ENCODE data around the gene SYTL3. TPM values are rescaled to one million over a fixed set of nuclear protein-coding genes. Genes with fewer than 3 reads are reported as not detected.

The SYTL3 gene
- total RNA-seq, 2 donors from 2014 or later: 1.3 to 1.8 TPM

DNA sequence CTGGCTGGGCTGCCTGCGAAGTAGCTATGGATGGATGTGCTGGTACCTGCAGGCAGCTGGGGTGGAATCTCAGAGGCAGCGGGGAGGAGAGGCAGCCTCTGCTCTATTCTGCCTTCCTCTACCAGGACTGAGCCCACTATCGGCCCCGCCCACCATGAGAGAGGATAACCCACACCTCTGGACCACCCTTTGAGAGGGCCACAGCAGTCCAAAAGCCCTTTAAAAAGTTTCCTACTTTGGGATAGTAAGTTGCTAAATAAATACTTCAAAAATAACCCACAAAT is 133.3 kb downstream of the SYTL3 start:
- intact Hi-C loops (cut with DNase I): loop anchor here (10.0 kb wide), 1 partner anchor 192 kb away; no protein-coding TSS in a partner anchor
- DNase-seq (no peak), ATAC-seq (no peak)
- 70 to 85% methylated on average over 4 of the region's 4 CpGs for WGBS, 2 donors
- Histone ChIP-seq H3K9me3 (no peaks in the 10 kb centered on the region), H3K36me3 (replicated peaks in 1 of 2; ENCODE audit: insufficient read depth in 1 of 2, low read depth in 2 of 2) (peaks cover 6 to 28% of the 10 kb centered on the region in 2 donors), H3K4me1 (peaks cover 43% of the 10 kb centered on the region), H3K4me3 (no peak overlapping the region), H3K27ac (peak overlapping the region in 3 of 4 donors; percentile 88 to 91 (median 88)), H3K27me3 (no peaks in the 10 kb centered on the region)
- TF ChIP-seq, protein P1, sequence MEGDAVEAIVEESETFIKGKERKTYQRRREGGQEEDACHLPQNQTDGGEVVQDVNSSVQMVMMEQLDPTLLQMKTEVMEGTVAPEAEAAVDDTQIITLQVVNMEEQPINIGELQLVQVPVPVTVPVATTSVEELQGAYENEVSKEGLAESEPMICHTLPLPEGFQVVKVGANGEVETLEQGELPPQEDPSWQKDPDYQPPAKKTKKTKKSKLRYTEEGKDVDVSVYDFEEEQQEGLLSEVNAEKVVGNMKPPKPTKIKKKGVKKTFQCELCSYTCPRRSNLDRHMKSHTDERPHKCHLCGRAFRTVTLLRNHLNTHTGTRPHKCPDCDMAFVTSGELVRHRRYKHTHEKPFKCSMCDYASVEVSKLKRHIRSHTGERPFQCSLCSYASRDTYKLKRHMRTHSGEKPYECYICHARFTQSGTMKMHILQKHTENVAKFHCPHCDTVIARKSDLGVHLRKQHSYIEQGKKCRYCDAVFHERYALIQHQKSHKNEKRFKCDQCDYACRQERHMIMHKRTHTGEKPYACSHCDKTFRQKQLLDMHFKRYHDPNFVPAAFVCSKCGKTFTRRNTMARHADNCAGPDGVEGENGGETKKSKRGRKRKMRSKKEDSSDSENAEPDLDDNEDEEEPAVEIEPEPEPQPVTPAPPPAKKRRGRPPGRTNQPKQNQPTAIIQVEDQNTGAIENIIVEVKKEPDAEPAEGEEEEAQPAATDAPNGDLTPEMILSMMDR (IDR thresholded peaks at IDR 0.05): no peak
- no peak for TF ChIP-seq POLR2A (IDR thresholded peaks at IDR 0.05)

DNA sequence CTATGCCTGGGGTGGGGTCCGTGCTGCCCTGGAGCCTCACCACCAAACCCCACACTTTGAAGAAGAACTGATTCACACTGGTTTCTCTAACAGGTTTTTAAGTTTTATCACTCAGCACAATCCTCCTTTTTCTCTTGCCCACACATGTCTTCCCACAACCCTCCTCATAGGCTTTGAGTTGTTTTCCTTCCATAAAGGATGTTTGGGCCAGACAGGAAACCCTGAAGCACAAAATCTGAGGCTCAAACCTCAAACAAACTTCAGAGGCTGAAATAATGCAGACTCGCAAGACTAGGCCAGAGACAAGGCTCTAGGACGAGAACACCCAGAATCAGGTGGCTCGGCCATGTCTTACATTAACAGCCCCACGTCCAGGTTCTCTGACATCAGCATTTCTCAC is 134.0 kb downstream of the SYTL3 start:
- ATAC-seq (no peak), DNase-seq (no peak)
- TF ChIP-seq, protein P1 (IDR thresholded peaks at IDR 0.05): no peak
- no peak for TF ChIP-seq POLR2A (IDR thresholded peaks at IDR 0.05)
- Histone ChIP-seq H3K9me3 (no peaks in the 10 kb centered on the region), H3K27me3 (no peaks in the 10 kb centered on the region), H3K36me3 (replicated peaks in 1 of 2; ENCODE audit: insufficient read depth in 1 of 2, low read depth in 2 of 2) (peaks cover 6 to 28% of the 10 kb centered on the region in 2 donors), H3K4me1 (peaks cover 43% of the 10 kb centered on the region), H3K4me3 (no peak overlapping the region), H3K27ac (no peak overlapping the region)
- 91 to 93% methylated on average over 5 of the region's 5 CpGs for WGBS, 2 donors
- intact Hi-C loops (cut with DNase I): loop anchor here (10.0 kb wide), 1 partner anchor 191 kb away; no protein-coding TSS in a partner anchor

DNA sequence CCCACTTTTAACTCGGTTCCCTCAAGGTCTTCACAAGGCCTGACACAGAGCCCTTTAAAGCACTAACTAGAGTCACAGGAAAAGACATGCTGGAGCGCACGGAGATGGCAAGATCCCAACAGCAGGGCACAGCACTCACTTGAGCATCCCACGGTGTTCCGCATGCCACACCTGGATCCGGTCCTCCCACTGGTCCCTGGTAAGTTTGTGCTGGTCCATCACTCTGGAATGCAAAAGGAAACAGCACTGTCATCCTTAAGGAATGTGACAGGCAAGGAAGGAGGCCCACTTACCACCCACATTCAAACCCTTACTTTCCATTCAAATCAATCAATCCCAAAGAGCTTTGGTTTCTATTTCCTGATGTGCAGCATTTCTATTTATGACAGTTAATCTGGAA is 134.7 kb downstream of the SYTL3 start:
- ATAC-seq (no peak), DNase-seq (no peak)
- H3K27ac ChIP-seq: no peak overlapping the region

DNA sequence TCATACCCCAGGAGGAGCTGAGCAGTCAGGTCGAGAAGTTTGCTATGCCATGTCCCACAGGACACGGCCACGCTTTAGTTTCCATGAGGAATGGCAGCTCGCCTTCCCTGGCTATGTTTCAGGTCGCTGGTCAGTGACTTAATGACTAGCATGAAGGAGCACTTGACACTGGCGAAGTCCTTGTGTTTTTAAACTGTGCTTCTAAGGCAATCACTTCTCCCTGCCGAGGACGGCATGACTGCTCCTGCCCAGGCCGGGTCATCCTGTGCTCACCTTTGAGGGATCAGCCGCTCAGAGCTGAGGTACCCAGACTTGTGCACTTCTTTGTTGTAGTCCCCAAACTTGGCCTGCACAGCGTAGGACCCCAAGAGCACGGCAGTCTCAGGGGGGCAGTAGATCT is 135.2 kb downstream of the SYTL3 start:
- intact Hi-C loops (cut with DNase I): loop anchor here (10.0 kb wide), 1 partner anchor 190 kb away; no protein-coding TSS in a partner anchor
- H3K4me3 ChIP-seq: no peak overlapping the region
- WGBS, 2 donors: 90 to 92% methylated on average over 11 to 12 of the region's 12 CpGs
- H3K9me3 ChIP-seq: no peaks in the 10 kb centered on the region
- H3K27me3 ChIP-seq: no peaks in the 10 kb centered on the region
- no peak overlapping the region for H3K27ac ChIP-seq
- peaks cover 37% of the 10 kb centered on the region for H3K4me1 ChIP-seq
- DNase-seq: no peak
- no peak for ATAC-seq
- H3K36me3 ChIP-seq (replicated peaks in 1 of 2; ENCODE audit: insufficient read depth in 1 of 2, low read depth in 2 of 2): peaks cover 6 to 28% of the 10 kb centered on the region in 2 donors
- TF ChIP-seq, protein P1 (IDR thresholded peaks at IDR 0.05): no peak
- no peak for TF ChIP-seq POLR2A (IDR thresholded peaks at IDR 0.05)

More for the DNA sequence above, 134.7 kb downstream of the SYTL3 start:
- intact Hi-C loops (cut with DNase I): loop anchor here (10.0 kb wide), 1 partner anchor 190 kb away; no protein-coding TSS in a partner anchor
- peaks cover 42% of the 10 kb centered on the region for H3K4me1 ChIP-seq
- peaks cover 6 to 28% of the 10 kb centered on the region in 2 donors for H3K36me3 ChIP-seq (replicated peaks in 1 of 2; ENCODE audit: insufficient read depth in 1 of 2, low read depth in 2 of 2)
- no peak overlapping the region for H3K4me3 ChIP-seq
- no peak for TF ChIP-seq POLR2A (IDR thresholded peaks at IDR 0.05)
- TF ChIP-seq, protein P1 (IDR thresholded peaks at IDR 0.05): no peak
- H3K27me3 ChIP-seq: no peaks in the 10 kb centered on the region
- 75 to 84% methylated on average over 6 of the region's 6 CpGs for WGBS, 2 donors
- no peaks in the 10 kb centered on the region for H3K9me3 ChIP-seq

DNA sequence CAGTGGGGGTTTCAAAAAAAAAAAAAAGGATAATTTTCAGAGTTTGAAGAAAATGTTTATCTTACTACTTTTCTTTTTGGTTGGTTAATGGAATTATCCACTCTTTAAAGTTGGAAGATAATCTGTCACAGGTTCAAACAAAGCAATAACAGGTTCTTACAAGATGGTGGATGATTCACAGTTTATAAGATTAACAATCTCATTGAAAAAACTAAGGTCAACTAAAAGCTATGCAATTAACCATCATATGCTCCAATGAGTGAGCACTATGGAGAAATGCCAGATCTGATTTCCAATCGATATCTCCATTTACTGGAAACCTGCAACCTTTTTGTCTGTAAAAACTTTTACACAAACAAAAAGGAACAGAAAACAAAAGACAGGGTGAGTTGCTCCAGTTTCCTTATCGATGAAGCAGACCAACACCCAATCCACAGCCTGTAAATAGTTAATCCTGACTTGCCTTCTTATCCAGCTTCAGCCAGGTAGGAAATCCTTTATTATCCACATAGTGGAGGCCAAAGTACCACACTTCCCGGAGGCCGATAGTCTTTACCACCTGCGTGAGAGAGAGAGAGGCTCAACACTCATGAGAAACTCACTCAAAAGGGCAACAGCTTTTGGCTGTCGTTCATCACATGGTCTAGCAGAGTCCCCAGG is 136.9 kb downstream of the SYTL3 start:
- H3K27ac ChIP-seq: no peak overlapping the region
- H3K4me1 ChIP-seq: peaks cover 21% of the 10 kb centered on the region
- H3K27me3 ChIP-seq: no peaks in the 10 kb centered on the region
- 37 to 49% methylated on average over 6 of the region's 6 CpGs for WGBS, 2 donors
- peaks cover 6 to 28% of the 10 kb centered on the region in 2 donors for H3K36me3 ChIP-seq (replicated peaks in 1 of 2; ENCODE audit: insufficient read depth in 1 of 2, low read depth in 2 of 2)
- ATAC-seq: no peak
- H3K4me3 ChIP-seq: no peak overlapping the region
- DNase-seq: peak in 1 of 4 donors; percentile 4
- intact Hi-C loops (cut with DNase I): loop anchor here (10.0 kb wide), 1 partner anchor 188 kb away; no protein-coding TSS in a partner anchor
- H3K9me3 ChIP-seq: no peaks in the 10 kb centered on the region
- TF ChIP-seq POLR2A (IDR thresholded peaks at IDR 0.05): no peak
- TF ChIP-seq, protein P1 (IDR thresholded peaks at IDR 0.05): no peak

All from body of pancreas (tissue), 4 donors.